ENCODE results near the gene PDE7B.
"Not testable (repeated sequence)": the region's sequence is repeated elsewhere in the genome, so short reads cannot be mapped to it uniquely, and the experiment has no call there.

The PDE7B gene

GRCh38 chr6:136070815-136071214, 219.3 kb downstream of the PDE7B start:
- DNase-seq (ENCODE audit: low read depth in 2 of 2), result no peak

DNA sequence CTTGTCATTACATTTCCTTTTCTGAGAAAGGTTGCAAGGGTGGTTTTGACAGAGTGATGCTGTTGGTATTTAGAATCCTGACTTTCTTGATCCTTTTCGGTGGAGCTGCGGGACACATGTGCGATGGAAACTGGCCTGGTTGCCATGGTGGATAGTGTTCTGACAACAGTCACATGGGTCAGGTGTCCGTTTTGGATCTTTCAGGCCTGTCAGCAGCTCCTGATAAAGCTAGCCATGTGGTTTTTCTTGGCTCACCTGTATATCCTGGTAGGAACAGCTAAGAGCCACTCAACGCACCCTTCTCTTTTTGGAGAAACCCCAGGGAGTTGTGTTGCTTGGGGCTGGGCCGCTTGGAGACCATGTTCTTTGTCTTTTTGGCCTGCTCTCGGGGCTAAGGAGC, 221.2 kb downstream of the PDE7B start:
- DNase-seq (ENCODE audit: low read depth in 2 of 2), result no peak

DNA sequence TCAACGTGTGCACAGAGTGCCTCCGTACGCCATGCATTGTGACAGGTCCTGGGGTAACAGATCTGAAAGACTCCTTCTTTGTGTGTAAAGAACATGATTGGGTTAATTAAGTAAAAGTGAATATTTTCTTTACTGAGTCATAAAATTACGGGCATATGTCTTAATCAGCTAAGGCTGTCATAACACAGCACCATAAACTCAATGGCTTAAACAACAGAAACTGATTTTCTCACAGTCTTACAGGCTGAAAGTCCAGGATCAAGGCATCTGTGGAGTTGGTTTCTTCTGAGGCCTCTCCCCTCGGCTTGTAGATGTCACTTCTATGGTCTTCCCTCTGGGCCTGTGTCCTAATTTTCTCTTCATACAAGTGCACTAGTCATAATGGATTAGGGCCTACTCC, 221.7 kb downstream of the PDE7B start:
- DNase-seq (ENCODE audit: low read depth in 2 of 2), result no peak

- DNase-seq (ENCODE audit: low read depth in 2 of 2), result no peak
These were observed 225.0 kb downstream of the PDE7B start for GRCh38 chr6:136076496-136076895.

DNA sequence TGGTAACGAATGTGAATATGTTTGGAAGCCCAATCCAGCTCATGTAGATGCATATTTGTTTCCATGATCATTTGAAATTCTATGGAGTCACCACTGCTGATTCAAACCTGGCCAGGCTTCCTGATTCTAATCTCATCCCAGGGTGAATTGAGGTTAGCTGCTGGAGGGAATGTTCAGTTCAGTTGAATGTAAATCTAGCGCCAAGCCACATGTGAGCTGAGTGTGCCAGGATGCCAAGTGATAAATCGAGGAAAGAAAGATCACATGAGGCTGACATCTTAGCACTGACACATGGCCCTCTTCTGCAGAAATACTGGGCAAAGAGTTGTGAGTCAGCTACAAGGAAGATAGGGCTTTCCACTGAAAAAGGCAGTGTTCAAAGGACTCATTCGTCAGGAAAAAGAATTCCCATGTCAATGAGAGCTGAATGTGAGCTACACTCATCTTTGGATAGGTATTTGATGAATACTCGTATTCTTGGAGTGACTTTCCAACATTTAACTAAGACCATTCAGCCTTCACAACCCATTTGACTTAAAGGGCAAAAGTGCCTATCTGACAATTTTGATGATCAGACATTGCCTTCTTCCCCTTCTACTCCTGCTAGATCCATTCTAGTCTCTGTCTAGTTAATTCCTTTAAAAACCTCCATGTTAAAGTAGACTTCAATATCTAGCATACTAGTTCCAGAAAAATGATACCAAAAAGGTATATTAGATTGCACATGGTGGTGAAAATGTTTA, 226.5 kb downstream of the PDE7B start:
- DNase-seq (ENCODE audit: low read depth in 2 of 2), result no peak

- DNase-seq (ENCODE audit: low read depth in 2 of 2), result no peak
These were observed 228.4 kb downstream of the PDE7B start for GRCh38 chr6:136079701-136080565.

GRCh38 chr6:136083540-136083939, 232.0 kb downstream of the PDE7B start:
- no peak for DNase-seq (ENCODE audit: low read depth in 2 of 2)

DNA sequence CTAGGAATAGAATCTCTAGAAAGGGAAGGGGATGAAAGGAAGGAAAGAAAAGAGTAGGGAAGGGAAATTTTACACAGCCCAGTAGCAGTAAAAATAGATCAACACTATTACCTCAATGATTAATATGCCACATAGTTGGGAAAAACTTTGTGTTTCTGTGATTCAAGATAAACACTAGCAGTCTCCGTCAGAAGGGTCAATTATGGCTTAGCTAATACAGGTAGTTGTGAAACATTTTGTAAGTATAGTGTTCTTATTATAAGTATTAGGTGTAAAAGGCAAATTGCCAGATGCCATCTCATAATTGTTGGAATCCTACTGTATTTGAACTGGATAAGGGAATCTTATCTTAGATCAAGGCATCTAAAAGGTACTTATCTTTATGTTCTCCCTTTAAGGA, 232.9 kb downstream of the PDE7B start:
- DNase-seq (ENCODE audit: low read depth in 2 of 2), result no peak

DNA sequence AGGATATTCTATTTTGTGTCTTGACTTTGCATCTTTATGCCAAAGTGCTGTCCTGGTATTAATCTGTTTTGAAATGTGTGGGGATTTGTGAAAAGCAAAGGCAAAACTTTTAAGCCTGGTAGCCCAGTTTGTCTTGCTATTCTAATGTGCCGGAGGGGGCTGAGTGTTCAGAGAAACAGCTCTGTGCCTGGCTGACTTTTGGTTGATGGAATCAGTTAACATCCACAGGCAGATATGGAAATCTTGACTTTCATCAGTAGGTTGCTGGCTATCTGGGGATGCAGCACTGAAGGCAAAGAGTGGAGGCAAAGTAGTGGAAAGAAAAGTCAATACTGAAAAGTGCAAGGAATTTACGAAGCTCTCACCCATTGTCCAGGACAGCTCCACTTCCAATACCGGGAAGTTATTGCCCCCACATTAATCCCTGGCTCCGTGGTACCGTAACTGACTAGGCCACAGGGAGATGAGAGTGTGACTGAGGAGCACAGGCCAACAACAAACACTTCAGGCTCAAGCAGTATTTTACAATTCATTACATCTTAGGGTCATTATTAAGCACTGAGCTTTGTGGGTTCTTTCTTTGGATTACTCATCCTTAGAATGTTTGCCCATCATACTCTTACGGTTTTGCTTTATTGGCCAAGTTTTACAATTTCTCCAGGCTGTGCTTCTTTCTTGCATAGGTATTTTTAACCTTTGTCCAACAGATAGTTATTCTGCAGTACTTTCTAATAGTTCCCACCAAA, 234.0 kb downstream of the PDE7B start:
- DNase-seq (ENCODE audit: low read depth in 2 of 2), result no peak

GRCh38 chr6:136086686-136087085, 235.2 kb downstream of the PDE7B start:
- no peak for DNase-seq (ENCODE audit: low read depth in 2 of 2)

DNA sequence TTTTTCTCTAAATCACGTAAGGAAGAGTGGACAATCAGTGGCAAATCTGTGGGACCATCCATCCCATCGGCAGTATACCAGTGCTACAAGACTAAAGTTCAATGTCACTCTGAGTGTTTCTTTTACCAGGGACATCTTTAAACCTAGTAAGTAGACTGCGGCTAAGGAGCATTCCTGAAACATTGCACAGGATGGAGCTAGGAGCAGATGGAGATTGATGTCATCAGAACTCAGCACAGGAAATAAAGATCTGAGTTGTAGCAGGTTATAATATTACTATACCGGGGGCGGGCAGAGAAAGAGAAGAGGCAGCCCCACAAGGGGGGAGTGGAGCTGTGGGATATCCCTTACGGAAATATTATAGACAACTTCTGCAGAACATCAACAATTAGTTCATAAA, 236.5 kb downstream of the PDE7B start:
- DNase-seq (ENCODE audit: low read depth in 2 of 2), result no peak

DNA sequence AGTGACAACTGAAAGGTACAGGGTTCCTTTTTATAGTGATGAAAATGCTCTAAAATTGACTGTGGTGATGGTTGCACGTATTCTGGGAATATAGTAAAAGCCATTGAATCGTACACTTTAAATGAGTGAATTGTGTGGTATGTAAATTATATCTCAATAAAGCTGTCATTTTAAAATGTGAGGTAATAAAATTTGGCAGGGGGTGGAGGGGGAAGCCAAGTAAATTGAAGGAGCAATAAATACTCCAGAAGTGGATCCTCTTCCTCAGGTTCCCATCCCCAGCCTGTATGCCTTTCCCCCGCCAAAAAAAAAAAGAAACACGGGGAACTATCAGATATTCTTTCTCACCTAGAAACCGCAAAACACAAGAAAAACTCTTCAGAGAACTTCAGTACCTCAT, 237.2 kb downstream of the PDE7B start:
- no peak for DNase-seq (ENCODE audit: low read depth in 2 of 2)

- DNase-seq (ENCODE audit: low read depth in 2 of 2), result no peak
These were observed 238.4 kb downstream of the PDE7B start for GRCh38 chr6:136089876-136090275.

DNA sequence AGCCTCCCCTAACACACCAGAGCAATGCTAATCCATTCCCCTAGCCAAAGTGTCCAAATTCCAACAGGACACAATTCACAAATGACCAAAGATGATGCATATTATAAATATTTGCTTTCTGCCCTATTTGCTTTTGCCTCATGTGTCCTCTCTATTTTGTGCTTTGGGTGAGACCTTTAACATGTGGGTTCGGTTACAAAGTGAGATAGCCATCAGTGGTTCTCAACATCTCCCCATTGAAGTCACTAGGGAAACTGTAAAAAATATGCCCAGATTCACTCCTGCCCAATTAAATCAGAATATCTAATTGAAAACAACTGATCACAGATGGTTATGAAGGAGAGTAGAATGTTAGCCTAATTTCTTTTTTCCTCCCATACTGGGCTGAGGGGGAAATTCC, 239.4 kb downstream of the PDE7B start:
- DNase-seq (ENCODE audit: low read depth in 2 of 2), result no peak

- no peak for DNase-seq (ENCODE audit: low read depth in 2 of 2)
These were observed 241.4 kb downstream of the PDE7B start for GRCh38 chr6:136092897-136093296.

DNA sequence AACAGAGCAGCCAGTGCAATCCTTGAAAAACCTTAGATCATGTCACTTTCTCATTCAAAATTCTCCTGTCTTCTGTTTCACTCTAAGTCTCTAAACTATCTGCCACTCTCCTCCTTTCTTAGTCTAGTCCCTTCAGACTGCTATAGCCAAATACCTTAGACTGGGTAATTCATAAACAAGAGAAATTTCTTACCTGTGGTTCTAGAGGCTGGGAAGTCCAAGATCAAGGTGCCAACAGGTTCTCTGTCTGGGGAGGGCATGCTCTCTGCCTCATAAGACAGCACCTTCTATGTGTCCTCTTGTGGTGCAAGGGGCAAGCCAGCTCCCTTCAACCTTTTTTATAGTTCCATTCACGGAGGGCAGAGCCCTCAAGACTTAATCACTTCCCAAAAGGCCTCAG, 242.3 kb downstream of the PDE7B start:
- no peak for DNase-seq (ENCODE audit: low read depth in 2 of 2)

GRCh38 chr6:136094812-136095211, 243.3 kb downstream of the PDE7B start:
- no peak for DNase-seq (ENCODE audit: low read depth in 2 of 2)

DNA sequence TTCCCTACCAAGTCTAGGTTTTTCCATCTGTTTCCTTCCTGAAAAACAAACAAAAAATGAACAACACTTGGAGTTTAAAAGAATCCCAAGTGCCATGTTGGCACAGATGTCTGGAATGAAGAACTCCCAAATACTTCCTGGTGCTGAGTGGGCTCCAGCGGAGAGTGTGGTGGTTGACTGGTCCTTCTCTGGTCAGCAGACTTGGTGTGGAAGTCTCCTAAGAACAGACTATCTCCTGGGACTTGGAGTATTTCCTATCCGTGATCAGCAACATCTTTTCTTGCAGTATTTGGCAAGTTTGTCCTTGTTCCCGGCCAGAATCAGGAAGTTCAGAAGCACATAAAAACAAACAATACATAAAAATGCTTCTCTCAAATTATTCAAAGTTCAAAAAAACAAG, 244.5 kb downstream of the PDE7B start:
- no peak for DNase-seq (ENCODE audit: low read depth in 2 of 2)

DNA sequence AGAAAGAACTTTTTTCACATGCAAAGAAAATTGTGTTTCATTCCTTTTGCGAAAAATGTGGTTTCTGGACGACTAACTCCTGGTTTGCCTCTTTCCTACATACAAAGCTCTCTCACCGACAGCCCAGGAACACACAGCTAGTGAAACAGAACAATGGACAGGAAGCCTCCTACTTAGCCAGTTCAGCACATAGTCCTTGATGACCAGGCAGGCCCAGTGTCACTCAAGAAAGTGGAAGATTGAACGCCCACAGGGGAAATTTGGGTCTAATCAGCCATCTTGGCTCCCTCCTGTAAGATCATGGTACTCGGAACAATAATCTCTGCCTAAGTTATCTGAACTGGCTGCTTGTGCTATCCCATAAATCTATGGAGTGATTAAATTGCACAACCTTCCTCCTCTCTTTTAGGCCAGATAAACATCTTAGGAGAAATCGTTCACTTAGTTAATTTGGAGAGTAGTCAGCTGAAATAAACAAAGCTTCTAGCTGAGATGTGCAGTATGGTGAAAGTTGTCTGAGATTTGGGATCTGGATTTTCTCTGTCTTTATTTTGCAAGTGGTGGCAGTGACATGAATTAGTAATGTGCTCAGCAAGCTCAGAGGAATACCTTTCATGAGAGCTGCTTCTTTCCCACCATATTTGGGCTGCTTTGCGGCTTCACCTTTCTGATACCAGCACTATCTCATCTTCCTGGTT, 251.6 kb downstream of the PDE7B start:
- no peak for DNase-seq (ENCODE audit: low read depth in 2 of 2)

- DNase-seq (ENCODE audit: low read depth in 2 of 2), result no peak
These were observed 252.3 kb downstream of the PDE7B start for GRCh38 chr6:136103763-136104311.

DNA sequence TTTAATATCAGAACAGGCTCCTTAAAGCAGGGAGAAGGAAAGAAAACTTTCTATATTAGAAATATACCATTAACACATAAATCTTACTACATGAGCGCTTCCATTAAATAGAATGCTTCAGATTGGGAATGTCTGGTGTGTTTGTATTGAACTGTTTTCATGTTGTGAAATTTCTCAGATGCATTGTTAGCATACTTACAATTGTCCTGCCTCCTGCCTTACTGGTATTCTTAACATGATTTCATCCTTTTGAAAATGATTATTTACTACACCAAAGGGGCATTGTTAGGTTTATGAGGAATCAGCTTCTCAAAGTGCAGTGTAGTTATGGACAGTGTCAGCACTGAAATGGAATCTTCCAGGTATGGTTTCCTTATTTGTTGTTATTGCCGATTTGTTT, 253.1 kb downstream of the PDE7B start:
- no peak for DNase-seq (ENCODE audit: low read depth in 2 of 2)

DNA sequence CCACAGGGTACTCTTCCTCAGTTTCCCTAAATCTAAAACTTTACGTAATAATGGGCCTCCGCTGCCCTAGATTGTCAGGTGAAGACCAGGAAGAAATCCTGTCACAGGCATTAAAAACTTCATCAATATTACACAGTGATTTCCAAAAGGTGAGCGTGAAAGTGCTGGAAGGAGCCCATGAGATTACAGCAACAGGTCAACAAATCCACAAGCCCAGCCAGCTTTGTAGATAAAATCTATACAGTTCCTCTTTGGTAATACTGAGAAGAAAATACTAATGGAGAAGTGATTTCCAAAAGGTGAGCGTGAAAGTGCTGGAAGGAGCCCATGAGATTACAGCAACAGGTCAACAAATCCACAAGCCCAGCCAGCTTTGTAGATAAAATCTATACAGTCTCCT, 254.3 kb downstream of the PDE7B start:
- DNase-seq (ENCODE audit: low read depth in 2 of 2), result not testable (repeated sequence)

Data from activated CD4-positive, alpha-beta T cell treated with anti-CD3 and anti-CD28 coated beads for 24 hours (primary cell).